SKM-1 treated with dmso at 0.1 percent for 144 hours (cell line): Measurements from ENCODE around the gene SASH1.
"Not testable (repeated sequence)": the region's sequence is repeated elsewhere in the genome, so short reads cannot be mapped to it uniquely, and the experiment has no call there.

Experiments
- DNase-seq: peaks from one replicate; lab custom pipeline; 2025; ENCODE audit not compliant: unreplicated experiment; lab: John Stamatoyannopoulos, UW

The SASH1 gene

DNA sequence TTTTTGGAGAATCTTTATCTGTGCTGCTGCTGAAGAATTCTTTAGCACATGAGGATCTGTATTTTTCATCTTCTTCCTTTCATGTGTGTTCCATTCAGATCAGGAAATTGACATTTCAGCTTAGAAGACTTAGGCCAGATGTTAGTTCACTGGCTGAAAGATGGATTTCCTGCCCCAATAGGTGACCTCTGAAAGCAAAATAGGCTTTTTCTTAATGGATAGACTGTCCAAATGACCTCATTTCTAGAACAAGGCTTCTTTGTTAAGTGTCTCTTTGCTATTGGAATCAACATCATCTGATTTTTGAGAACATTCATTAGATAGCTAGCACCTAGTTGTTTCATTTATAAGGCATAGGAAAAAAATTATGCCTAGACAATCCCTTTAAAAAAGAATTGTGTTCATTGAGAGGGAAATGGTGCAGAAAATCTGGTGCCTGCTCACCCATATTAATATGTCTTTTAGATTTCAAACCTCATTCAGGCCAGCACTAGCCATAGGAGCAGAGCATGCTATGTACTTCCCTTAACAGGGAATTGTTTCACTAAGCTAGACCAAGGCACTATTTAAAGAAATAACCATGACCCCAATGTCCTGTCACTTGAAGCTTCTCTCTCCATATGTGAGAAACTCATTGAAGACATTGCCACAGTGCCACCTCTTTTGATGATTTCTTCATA lies 13.6 kb upstream of the SASH1 start:
- no peak for DNase-seq

DNA sequence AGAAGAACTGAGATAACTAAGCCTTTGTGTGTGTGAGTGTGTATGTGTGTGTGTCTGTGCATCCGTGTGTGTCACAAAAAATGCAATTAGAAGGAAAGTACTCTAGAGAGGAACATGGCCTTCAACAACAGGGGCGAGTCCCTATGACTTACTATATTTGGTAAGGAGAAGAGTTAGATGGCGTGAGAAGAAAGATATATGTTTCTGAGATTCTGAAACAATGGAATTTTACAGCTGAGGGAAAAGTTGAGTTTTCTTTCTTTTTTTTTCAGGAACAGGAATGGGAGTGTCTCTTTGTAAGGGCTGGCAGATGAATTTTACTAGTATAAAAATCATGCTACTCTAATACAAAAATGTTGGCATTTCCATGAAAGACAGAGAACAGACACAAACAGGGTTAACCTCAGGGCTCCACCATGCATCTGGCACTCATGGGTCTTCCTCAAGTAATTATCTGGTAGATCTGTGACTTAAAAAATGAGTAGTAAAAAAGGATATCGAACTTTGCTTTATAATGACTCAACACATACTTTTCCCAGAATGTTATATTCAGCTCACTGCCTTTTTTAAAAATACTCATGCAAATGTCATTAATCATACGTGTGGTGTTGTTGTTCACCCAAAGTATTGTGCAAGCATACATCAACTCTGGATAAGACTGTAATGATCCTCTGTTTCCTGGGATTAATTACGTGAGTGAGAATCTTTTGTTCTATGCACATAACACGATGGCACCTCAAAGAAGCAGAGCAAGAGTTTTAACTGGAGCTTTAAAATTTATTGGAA lies 12.8 kb upstream of the SASH1 start:
- DNase-seq, result no peak

- no peak for DNase-seq
Observed at GRCh38 chr6:148332088-148332487, 10.6 kb upstream of the SASH1 start.

DNA sequence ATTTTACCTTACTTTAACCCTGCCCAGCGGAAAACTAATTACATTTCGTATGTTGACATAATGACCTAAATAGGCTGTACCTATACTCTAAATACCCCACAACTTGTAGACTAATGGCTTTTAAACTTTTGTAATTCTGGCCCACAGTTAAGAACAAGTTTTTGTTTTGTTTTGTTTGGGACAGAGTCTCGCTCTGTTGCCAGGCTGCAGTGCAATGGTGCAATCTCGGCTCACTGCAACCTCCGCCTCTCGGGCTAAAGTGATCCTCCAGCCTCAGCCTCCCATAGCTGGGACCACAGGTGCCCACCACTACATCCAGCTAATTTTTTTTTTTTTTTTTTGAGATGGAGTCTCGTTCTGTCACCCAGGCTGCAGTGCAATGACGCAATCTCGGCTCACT lies 5.7 kb upstream of the SASH1 start:
- no peak for DNase-seq

- DNase-seq, result no peak
Observed at GRCh38 chr6:148339766-148340165, 2.9 kb upstream of the SASH1 start.

- no peak for DNase-seq
Observed at GRCh38 chr6:148340586-148341297, 1.9 kb upstream of the SASH1 start.

GRCh38 chr6:148342100-148342349 lies 613 bp upstream of the SASH1 start:
- no peak for DNase-seq

DNA sequence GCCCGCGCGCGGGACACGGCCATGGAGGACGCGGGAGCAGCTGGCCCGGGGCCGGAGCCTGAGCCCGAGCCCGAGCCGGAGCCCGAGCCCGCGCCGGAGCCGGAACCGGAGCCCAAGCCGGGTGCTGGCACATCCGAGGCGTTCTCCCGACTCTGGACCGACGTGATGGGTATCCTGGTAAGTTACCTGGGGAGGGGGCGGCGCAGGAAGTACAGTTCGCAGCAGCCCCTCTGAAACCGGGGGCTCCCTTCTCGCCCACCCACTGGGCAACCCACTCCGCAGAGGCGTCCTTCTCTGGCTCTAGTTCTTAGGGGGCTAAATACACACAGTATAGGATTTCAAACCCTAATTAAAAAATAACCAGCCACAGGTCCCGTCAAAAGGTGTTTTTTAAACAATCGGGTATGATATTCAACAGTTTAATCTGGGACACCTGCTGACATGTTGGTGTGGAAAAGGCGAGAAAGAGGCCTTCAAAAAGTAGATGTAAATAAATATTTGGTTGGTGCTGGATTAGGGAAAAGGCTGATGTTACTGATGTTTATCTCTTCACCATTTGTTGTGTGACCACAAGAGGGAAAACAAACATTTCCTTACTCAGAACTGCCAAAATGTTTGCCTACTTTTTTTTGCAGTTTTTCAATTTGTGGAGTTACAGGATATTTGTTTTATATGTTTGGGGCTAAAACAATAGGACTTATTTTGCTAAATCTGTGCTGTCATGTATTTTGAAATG lies 577 bp downstream of the SASH1 start:
- no peak for DNase-seq

DNA sequence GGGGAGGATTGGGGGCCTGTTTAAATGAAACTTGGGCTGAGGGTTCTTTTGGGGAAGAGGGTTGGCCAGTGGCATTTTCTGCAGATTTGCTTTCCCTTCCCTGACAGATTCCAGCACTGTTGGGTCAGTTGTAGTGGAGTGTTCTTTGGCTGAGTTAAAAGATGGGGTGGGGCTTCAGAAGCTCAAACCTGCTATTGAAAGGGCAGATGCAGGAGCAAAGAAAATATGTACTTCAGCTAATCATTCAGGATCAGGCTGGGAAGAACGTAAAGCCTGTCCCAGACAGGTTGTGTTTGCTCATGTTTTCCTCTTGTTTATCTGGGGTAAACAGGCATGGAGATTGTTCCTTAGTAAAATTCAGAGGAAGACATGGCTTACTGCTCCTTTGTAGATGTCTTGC lies 2.5 kb downstream of the SASH1 start:
- no peak for DNase-seq

- no peak for DNase-seq
Observed at GRCh38 chr6:148345578-148345977, 2.9 kb downstream of the SASH1 start.

DNA sequence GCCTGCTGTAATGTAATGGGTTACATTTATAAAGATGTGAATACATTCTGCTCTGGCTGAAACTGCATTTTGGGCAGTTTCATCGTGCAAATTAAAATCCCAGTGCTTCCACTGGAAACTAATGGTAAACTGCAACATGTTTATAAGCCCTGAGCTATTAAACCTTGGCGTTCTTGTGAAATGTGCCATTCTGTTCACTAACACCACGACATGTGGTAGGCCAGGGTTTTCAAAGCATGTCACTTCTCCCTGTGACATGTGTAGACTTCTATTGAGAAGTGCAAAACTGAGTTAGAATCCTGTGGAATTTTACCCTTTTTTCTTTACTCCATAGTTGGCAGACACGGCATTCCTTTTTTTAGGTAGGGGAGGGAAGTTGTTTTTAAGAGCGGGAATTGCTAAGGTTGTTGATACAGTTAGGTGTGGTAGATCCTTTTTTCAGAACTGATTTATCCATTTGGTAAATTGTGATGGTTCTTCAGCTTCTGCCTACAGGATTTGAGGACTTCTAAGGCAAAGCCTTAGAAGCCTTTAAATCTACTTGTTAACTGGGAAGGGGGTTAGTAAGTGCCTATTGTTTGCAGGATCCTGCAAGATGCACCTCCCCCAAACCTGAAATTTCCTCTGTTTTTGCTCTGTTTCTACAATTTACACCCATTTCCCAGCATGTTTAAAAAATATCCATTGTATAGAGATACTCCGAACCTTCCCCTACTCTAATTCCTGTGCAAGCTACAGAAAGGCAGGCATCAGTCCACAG lies 4.2 kb downstream of the SASH1 start:
- no peak for DNase-seq

- DNase-seq, result no peak
Observed at GRCh38 chr6:148347441-148348054, 4.9 kb downstream of the SASH1 start.

- no peak for DNase-seq
Observed at GRCh38 chr6:148348335-148348734, 5.7 kb downstream of the SASH1 start.

DNA sequence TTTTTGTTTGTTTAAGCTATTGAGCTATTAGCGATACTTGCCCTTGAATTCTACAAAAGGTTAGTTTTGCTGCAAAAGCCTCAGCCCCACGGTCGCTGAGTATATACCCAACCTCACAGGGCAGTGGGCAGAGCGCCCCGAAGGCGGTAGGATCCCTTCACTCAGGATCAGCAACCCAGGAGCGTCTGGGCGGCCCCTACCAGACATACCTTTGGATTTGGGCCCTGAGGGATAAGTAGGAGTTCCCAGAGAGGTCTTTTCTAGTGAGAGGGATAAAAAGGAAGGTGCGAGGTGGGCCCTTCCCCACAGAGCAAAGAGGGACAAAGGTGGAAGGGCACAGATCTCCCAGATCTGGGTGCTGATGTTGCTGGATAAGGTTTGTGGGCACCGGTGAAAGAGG lies 6.1 kb downstream of the SASH1 start:
- DNase-seq, result no peak

DNA sequence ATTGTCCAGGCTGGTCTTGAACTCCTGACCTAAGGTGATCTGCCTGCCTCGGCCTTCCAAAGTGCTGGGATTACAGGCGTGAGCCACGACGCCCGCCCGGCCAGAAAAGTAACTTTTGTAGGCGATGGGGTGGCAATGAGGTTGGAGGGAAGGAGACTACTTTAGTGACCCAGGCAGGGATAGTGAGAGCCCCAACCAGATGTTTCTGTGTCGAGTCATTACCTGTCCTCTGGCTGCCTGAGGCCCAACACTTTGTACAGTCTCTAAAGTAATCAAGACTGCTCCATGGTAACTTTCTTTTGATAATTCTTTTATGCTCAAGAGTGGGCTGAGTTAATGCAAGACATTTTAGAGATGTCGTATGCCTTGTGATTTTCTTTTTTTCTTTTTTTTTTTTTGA lies 6.8 kb downstream of the SASH1 start:
- no peak for DNase-seq

GRCh38 chr6:148351309-148351708 lies 8.7 kb downstream of the SASH1 start:
- peak; percentile 29 for DNase-seq

- DNase-seq, result not testable (repeated sequence)
Observed at GRCh38 chr6:148352421-148352820, 9.8 kb downstream of the SASH1 start.

- no peak for DNase-seq
Observed at GRCh38 chr6:148358196-148358785, 15.7 kb downstream of the SASH1 start.

DNA sequence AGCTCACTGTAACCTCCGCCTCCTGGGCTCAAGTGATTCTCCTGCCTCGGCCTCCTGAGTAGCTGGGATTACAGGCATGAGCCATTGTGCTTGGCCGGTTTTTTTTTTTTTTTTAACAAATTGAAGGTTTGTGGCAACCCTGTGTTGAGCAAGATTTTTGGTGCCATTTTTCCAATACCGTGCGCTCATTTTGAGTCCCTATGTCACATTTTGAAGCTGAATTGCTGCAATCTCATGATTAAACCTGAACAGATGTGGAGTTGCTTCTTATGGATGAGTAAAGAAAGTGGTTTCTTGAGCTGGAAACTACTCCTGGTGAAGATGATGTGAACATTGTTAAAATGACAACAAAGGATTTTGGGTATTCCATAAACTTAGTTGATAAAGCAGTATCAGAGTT lies 16.6 kb downstream of the SASH1 start:
- DNase-seq, result no peak
